ENCODE data around the gene DPYSL5. TPM values are rescaled to one million over a fixed set of nuclear protein-coding genes. Genes with fewer than 3 reads are reported as not detected.

DPYSL5 gene
- total RNA-seq, 1 donor from 2014 or later = not detected

DNA sequence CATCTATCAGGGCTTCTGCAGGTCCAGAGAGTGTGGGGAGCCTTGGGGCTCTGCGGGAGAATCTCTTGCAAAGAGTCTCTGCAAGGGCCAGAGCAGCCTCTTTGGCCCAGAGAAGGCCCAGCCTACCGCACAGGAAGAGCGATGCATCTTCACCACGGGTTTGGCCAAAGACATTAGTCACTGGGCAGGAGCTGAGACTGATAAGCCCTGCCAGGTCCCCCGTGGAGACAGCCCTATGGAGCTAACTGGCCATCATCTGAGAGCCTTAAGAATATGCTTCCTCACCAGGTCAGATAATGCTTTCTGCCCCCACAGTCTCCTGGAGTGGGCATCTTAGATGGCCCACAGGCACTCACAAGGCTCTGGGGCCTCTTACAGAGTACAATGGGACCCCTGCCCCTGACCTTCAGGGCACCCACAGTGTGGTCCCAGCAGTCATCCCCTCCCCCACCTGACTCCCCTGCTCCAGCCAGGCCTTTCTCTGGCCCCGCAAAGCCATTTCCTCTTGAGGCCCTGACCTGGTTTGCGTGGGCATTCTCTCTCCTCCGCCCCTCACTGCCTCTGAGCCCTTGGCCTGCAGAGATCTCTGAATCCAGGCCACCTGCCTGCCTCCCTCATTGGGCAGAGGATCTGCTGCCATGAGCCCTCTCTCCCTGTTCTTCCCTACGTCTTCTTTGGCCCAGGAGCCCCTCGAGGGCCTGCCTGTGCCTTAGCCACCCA lies 90.6 kb downstream of the DPYSL5 start:
- Histone ChIP-seq H3K4me1 (no peaks in the 10 kb centered on the region), H3K27ac (no peak overlapping the region), H3K27me3 (peaks cover 9% of the 10 kb centered on the region), H3K4me3 (no peak overlapping the region), H3K36me3 (no peaks in the 10 kb centered on the region), H3K9me3 (no peaks in the 10 kb centered on the region)
- ATAC-seq (no peak), DNase-seq (no peak)
- intact Hi-C loops (cut with DNase I) = no loop called here
- TF ChIP-seq, protein P1, sequence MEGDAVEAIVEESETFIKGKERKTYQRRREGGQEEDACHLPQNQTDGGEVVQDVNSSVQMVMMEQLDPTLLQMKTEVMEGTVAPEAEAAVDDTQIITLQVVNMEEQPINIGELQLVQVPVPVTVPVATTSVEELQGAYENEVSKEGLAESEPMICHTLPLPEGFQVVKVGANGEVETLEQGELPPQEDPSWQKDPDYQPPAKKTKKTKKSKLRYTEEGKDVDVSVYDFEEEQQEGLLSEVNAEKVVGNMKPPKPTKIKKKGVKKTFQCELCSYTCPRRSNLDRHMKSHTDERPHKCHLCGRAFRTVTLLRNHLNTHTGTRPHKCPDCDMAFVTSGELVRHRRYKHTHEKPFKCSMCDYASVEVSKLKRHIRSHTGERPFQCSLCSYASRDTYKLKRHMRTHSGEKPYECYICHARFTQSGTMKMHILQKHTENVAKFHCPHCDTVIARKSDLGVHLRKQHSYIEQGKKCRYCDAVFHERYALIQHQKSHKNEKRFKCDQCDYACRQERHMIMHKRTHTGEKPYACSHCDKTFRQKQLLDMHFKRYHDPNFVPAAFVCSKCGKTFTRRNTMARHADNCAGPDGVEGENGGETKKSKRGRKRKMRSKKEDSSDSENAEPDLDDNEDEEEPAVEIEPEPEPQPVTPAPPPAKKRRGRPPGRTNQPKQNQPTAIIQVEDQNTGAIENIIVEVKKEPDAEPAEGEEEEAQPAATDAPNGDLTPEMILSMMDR (IDR thresholded peaks at IDR 0.05) = no peak

DNA sequence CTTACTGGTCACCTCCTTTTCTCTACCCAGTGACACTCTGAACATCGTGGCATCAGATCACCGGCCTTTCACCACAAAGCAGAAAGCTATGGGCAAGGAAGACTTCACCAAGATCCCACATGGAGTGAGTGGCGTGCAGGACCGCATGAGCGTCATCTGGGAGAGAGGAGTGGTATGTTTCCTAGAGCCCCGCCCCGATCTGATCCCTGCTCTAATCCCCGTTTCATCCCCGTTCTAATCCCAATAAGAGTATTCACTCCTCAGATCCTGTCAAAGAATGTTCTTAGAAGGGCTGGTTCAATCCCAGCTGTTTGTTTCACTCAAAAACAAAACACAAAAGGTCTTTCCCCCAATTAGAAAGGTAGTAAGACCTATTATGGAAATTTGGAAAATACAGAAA lies 92.1 kb downstream of the DPYSL5 start:
- no peaks in the 10 kb centered on the region for H3K9me3 ChIP-seq
- ATAC-seq (no peak), DNase-seq (no peak)
- intact Hi-C loops (cut with DNase I) = loop anchor here (5.0 kb wide), 1 partner anchor 93 kb away; the partner anchor contains the start of gene DPYSL5
- no peaks in the 10 kb centered on the region for H3K36me3 ChIP-seq
- H3K27ac ChIP-seq = no peak overlapping the region
- H3K4me1 ChIP-seq = no peaks in the 10 kb centered on the region
- H3K27me3 ChIP-seq = peaks cover 23% of the 10 kb centered on the region
- TF ChIP-seq, protein P1 (IDR thresholded peaks at IDR 0.05) = no peak
- H3K4me3 ChIP-seq = no peak overlapping the region

DNA sequence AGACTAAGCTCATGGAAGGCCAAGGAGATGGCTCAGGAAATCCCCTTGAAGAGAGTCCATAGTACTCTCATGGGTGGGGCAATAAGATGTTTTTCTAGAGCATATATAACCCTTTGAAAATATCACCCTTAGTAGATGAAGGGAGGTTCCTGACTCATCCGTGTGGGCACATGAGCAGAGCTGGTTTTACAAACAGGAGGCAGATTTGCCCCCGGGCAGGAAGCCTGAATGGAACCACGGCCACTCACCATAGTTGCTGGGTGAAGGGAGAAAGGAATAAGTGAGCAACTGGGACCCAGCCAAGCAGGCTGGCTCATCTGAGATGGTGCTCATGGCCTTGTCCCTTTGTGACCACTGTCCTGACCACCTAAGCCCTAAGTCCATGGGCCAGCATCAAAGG lies 93.6 kb downstream of the DPYSL5 start:
- Histone ChIP-seq H3K4me1 (no peaks in the 10 kb centered on the region), H3K27me3 (peaks cover 30% of the 10 kb centered on the region), H3K9me3 (no peaks in the 10 kb centered on the region), H3K4me3 (no peak overlapping the region), H3K36me3 (no peaks in the 10 kb centered on the region), H3K27ac (no peak overlapping the region)
- no peak for ATAC-seq
- TF ChIP-seq, protein P1 (IDR thresholded peaks at IDR 0.05) = no peak
- intact Hi-C loops (cut with DNase I) = loop anchor here (5.0 kb wide), 1 partner anchor 94 kb away; the partner anchor contains the start of gene DPYSL5
- DNase-seq = no peak

DNA sequence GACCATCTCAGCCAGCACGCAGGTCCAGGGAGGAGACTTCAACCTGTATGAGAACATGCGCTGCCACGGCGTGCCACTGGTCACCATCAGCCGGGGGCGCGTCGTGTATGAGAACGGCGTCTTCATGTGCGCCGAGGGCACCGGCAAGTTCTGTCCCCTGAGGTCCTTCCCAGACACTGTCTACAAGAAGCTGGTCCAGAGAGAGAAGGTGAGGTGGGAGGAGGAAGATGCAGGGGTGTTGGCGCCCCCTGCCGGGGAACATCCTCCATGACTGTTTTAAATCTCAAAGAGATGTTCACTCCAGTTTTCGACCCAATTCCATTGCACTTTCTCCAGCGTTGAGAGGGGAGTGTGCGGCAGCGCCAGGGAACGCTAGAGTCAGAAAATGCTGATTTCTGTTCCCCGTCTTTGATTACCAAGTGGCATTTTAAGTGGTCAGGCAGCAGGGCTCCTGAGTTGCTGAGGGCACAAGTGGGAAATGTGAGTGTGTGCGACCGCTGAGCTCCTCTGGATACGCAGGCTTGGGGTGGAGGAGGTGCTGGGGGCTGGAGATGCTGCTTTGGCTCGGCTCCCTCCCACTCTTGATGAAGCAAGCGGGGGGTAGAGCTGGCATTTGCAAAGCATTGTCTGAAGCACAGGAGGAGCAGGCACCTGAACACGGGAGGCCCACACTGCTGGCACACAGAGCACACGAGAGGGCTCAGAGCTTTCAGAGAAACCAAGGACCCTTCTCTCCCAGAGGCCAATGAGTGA lies 94.8 kb downstream of the DPYSL5 start:
- intact Hi-C loops (cut with DNase I) = loop anchor here (5.0 kb wide), 1 partner anchor 95 kb away; the partner anchor contains the start of gene DPYSL5
- Histone ChIP-seq H3K27ac (no peak overlapping the region), H3K27me3 (peaks cover 30% of the 10 kb centered on the region), H3K36me3 (no peaks in the 10 kb centered on the region), H3K4me3 (no peak overlapping the region), H3K9me3 (no peaks in the 10 kb centered on the region), H3K4me1 (no peaks in the 10 kb centered on the region)
- TF ChIP-seq, protein P1 (IDR thresholded peaks at IDR 0.05) = peak; percentile 85
- ATAC-seq (peak; percentile 74), DNase-seq (peak; percentile 80)

DNA sequence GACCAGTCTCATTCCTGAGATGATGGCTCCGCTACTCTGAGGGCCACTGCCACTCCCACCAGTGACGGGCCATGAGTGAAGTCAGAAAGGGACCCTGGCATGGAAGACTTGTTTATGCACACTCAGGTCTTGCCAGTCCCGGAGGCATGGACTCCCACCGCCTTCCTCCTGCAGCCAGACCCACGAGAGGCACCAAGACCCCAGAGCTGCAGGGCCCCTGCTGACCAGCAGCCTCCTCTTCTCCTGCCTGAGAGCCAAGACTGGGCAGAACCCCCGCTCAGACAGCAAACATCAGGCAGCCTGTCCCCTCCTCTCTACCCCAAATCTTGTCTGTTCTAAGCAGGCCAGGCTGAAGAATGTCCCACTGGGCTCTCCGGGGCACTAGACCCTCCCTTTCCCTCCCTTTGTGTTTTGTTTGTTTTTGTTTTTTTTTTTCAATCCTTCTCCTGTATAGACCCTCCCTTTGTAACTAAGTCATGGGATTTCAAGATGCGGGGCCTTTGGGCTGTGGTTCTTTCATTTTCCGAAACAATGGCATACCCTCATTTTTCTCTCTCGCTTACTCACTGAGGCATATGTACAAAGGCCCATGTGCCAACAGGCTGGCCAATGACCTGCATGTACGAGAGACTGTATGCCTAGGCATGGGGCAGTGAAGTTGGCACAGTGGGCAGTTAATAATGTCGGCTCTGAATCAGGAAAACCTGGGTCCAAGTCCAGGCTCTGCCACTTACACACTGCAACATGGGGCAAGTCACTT lies 98.2 kb downstream of the DPYSL5 start:
- no peak overlapping the region for H3K27ac ChIP-seq
- H3K36me3 ChIP-seq = no peaks in the 10 kb centered on the region
- ATAC-seq = no peak
- H3K4me1 ChIP-seq = no peaks in the 10 kb centered on the region
- TF ChIP-seq, protein P1 (IDR thresholded peaks at IDR 0.05) = no peak
- H3K9me3 ChIP-seq = no peaks in the 10 kb centered on the region
- no peak for DNase-seq
- no peak overlapping the region for H3K4me3 ChIP-seq
- H3K27me3 ChIP-seq = peaks cover 30% of the 10 kb centered on the region
- intact Hi-C loops (cut with DNase I) = no loop called here

Data from upper lobe of right lung (tissue), 1 donor.